Coronary artery (tissue), 2 donors: ENCODE measurements around the gene IRAK1.
A peak's percentile ranks its signal among the peaks of the same experiment; 100 is the strongest.

Source experiments
- DNase-seq: peaks from one replicate; pipeline ENCODE4 v3.0.0-alpha.2; 2017; ENCODE audit warnings: low spot score
- H3K27ac ChIP-seq, 2 donors: fragments of 200-600 bp; sonication (generic); one replicate each; pipeline ENCODE4 v1.5.1; 2016 to 2019
- H3K4me3 ChIP-seq: fragments of 200-600 bp; sonication (generic); 2 replicates; pipeline ENCODE4 v1.5.1; 2016; ENCODE audit warnings: mild to moderate bottlenecking, moderate library complexity
- TF ChIP-seq, protein P1 (sequence below): fragments of 200-600 bp; sonication (generic); IDR thresholded peaks from one replicate; pipeline ENCODE4 v1.5.1; 2019; ENCODE audit warnings: antibody characterized with exemption

IRAK1 gene

DNA sequence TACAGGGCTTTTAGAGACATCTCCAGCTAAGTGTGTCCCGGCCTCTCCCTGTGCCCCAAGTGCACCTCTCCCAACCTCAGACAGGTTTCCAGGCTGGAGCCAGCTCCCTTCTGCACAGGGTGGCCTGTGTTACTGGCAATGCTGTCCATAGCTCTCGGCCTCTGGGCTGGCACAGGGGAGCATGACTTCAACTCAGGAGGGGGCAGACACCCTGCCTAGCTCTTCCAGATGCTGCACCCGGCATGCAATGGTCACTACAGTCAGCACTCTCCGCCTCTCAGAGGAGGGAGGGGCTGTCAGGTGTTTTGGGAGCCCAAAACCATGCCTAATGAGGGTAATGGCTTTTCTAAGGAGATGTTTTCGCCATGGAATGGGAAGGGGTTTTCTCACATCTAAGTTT is 2.4 kb upstream of the IRAK1 start:
- TF ChIP-seq, protein P1, sequence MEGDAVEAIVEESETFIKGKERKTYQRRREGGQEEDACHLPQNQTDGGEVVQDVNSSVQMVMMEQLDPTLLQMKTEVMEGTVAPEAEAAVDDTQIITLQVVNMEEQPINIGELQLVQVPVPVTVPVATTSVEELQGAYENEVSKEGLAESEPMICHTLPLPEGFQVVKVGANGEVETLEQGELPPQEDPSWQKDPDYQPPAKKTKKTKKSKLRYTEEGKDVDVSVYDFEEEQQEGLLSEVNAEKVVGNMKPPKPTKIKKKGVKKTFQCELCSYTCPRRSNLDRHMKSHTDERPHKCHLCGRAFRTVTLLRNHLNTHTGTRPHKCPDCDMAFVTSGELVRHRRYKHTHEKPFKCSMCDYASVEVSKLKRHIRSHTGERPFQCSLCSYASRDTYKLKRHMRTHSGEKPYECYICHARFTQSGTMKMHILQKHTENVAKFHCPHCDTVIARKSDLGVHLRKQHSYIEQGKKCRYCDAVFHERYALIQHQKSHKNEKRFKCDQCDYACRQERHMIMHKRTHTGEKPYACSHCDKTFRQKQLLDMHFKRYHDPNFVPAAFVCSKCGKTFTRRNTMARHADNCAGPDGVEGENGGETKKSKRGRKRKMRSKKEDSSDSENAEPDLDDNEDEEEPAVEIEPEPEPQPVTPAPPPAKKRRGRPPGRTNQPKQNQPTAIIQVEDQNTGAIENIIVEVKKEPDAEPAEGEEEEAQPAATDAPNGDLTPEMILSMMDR, result no peak
- H3K27ac ChIP-seq, result no peak overlapping the region

DNA sequence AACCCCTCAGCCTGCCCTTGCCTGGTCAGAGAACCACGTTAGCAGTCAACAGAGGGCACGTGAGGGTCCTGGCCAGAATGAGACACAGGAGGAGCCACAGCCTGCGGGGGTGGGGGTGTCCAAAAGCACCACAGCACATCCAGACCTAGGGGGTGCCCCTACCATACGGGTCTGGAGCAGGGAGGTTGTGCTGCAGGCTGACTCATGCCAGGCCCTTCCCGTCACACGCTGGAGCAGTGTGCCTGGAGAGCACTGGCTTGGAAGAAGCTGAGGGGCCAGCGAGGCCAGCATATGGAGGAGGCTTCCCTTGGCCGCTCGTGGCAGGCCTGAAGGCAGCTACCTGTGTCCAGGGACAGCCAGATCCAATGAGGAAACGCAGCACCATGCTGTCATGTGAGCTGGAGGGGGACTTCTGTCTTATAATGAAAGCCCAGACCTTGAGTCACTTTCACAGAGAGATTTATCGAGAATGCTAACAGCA is 1.5 kb upstream of the IRAK1 start:
- TF ChIP-seq, protein P1, result no peak
- H3K4me3 ChIP-seq, result no peak overlapping the region
- H3K27ac ChIP-seq, result peak overlapping the region in 1 of 2 donors; percentile 86
- DNase-seq, result no peak

More for the DNA sequence above, 2.4 kb upstream of the IRAK1 start:
- no peak overlapping the region for H3K4me3 ChIP-seq
- no peak for DNase-seq

GRCh38 chrX:154020536-154021115 is 924 bp upstream of the IRAK1 start:
- H3K4me3 ChIP-seq, result peak overlapping the region; percentile 80
- DNase-seq, result no peak
- peak overlapping the region; percentile 83 to 86 for H3K27ac ChIP-seq
- TF ChIP-seq, protein P1, result no peak

- Histone ChIP-seq H3K27ac (peak overlapping the region; percentile 61 to 86), H3K4me3 (peak overlapping the region; percentile 80)
- no peak for DNase-seq
- TF ChIP-seq, protein P1, result no peak
Measured at GRCh38 chrX:154019061-154019621, 561 bp downstream of the IRAK1 start.

DNA sequence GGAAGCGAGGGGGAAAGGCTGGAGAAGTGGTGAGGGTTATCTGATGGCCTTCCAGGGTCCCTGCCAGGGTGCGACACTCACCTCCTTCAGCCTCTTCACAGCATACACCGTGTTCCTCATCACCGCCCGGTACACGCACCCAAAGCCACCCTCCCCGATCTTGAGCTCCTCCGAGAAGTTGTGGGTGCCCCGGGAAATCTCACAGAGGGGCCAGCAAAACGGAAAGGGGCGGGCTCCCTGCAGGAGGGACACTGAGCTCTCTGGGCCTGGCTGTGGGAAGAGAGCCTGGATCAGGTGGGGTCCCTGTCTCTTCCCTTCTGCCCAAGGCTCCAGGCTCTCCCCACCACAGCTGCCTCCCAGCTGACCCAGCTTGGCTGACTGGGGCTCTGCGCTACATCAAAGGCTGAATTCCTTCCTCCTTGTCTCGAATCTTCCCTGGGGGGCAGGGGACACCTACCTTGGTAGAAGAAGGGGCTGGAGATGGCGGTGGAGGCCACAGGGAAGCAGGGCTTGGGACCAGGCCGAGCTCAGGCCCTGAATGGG is 1.1 kb downstream of the IRAK1 start:
- TF ChIP-seq, protein P1, result no peak
- Histone ChIP-seq H3K27ac (peak overlapping the region; percentile 61 to 86), H3K4me3 (peak overlapping the region; percentile 80)
- DNase-seq, result no peak

GRCh38 chrX:154017766-154018517 is 1.8 kb downstream of the IRAK1 start:
- peak overlapping the region; percentile 80 for H3K4me3 ChIP-seq
- peak overlapping the region in 1 of 2 donors; percentile 86 for H3K27ac ChIP-seq
- no peak for DNase-seq
- TF ChIP-seq, protein P1, result no peak
